Measurements from ENCODE around the gene SOX18. TPM values are rescaled to one million over a fixed set of nuclear protein-coding genes. Genes with fewer than 3 reads are reported as not detected.

The SOX18 gene
- total RNA-seq, 6 donors from 2014 or later = 6.3 to 138 (median 37.7) TPM

DNA sequence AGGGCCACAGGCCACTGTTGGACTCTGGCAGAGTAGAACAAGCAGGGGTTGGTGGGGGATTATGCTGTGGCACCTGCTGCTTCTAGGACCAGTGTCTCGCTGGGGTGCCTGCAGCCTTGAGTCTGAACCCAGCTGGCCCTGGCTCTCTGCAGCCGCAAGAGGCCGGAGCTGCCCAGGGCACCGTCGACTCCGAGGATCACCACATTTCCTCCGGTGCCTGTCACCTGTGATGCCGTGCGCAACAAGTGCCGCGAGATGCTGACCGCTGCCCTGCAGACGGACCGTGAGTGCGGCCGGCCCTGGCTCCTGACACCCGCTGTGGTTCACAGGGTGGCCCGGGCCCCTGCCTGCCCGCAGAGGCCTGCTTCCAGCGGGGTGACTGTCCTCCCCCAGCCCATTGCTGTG is 19.8 kb upstream of the SOX18 start:
- DNase-seq = peak in 1 of 2 donors; percentile 82
- no peak overlapping the region for H3K27ac ChIP-seq
- H3K9me3 ChIP-seq = no peaks in the 10 kb centered on the region
- H3K36me3 ChIP-seq = peaks cover 0 to 24% (median 15%) of the 10 kb centered on the region in 4 donors
- ATAC-seq (ENCODE audit: low FRiP score in 2 of 2) = no peak
- no peak for TF ChIP-seq POLR2A (IDR thresholded peaks at IDR 0.05)
- TF ChIP-seq POLR2AphosphoS5 (IDR thresholded peaks at IDR 0.05) = no peak
- TF ChIP-seq EP300 (IDR thresholded peaks at IDR 0.05) = no peak
- TF ChIP-seq, protein P1, sequence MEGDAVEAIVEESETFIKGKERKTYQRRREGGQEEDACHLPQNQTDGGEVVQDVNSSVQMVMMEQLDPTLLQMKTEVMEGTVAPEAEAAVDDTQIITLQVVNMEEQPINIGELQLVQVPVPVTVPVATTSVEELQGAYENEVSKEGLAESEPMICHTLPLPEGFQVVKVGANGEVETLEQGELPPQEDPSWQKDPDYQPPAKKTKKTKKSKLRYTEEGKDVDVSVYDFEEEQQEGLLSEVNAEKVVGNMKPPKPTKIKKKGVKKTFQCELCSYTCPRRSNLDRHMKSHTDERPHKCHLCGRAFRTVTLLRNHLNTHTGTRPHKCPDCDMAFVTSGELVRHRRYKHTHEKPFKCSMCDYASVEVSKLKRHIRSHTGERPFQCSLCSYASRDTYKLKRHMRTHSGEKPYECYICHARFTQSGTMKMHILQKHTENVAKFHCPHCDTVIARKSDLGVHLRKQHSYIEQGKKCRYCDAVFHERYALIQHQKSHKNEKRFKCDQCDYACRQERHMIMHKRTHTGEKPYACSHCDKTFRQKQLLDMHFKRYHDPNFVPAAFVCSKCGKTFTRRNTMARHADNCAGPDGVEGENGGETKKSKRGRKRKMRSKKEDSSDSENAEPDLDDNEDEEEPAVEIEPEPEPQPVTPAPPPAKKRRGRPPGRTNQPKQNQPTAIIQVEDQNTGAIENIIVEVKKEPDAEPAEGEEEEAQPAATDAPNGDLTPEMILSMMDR (IDR thresholded peaks at IDR 0.05) = no peak
- no peak overlapping the region for H3K4me3 ChIP-seq
- peaks cover 7 to 28% (median 13%) of the 10 kb centered on the region in 4 donors for H3K4me1 ChIP-seq
- H3K27me3 ChIP-seq = no peaks in the 10 kb centered on the region
- WGBS, 2 donors = 97% methylated on average over 6 of the region's 20 CpGs; no CpG with 5 or more reads in 1 of the 2 donors

DNA sequence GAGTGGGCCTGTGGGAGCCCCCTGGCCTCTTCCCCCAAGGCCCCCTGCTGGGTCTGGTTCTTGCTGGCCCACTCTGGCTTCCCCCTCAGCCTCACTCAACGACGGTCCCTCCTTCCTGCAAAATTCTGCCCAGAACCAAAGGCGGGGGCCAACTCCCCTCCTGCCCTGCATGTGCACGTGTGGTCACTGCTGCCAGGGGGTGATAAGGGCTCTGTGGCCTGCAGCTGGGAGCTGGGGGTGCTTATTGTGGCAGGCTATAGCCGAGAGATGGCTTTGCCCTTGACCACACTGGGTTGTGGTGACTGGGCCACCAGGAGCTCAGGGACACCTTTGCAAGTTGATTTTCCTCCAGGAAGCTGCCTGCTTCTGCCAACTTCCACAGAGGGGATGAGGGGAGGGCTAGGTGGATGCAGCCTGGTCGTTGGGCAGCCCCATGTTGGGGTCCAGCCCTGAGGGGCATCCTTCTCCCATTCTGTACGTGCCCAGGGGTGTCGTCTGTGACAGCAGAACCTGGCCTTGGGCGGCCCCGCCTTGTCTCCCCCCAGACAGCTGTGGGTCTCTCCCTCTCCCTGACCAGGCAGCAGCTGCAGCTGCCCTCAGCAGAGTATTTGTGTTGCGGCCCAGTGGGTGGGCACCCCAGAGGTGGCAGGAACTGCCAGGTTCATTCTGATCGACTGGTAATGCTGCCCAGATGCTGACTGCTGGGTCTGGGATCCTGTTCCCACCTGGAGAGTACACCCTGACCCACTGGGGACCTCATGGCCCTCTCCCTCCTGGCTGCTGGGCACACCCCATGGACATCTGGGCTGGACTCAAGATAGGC is 19.2 kb upstream of the SOX18 start:
- Histone ChIP-seq H3K27me3 (no peaks in the 10 kb centered on the region), H3K4me1 (peaks cover 13 to 34% (median 19%) of the 10 kb centered on the region in 4 donors), H3K27ac (no peak overlapping the region), H3K4me3 (no peak overlapping the region), H3K9me3 (no peaks in the 10 kb centered on the region), H3K36me3 (peaks cover 0 to 18% (median 9%) of the 10 kb centered on the region in 4 donors)
- WGBS, 2 donors = 69 to 100% methylated on average over 1 to 12 of the region's 12 CpGs
- ATAC-seq (ENCODE audit: low FRiP score in 2 of 2) = no peak
- TF ChIP-seq EP300 (IDR thresholded peaks at IDR 0.05) (no peak), POLR2A (IDR thresholded peaks at IDR 0.05) (no peak), POLR2AphosphoS5 (IDR thresholded peaks at IDR 0.05) (no peak)
- TF ChIP-seq, protein P1 (IDR thresholded peaks at IDR 0.05) = no peak
- DNase-seq = peak in 1 of 2 donors; percentile 45

DNA sequence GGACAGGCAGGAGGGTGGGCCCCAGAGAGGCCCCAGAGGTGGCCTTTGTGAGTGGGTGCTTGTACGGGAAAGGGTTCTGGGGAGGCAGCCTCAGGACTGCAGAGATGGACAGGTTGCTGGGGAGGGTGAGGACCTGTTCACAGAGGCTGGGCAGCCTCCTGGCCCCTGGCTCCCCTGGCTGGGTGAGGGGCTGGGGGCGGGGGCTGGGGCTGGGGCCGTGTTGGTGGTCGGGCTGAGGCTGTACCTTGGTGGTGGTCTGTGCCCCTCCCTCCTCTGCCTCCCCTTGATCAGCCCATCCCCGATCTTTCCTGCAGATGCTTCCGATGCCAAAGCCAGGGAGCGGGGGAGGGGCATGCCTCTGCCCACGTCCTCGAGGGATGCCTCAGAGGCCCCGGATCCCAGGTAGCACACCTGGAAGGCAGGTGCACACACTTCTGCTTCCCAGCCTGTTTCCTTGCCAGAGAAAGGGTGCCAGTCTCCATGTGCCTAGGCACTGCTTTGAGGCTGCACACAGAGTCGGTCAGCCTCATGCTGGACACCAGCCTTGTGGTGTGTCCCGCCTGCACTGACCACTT is 18.4 kb upstream of the SOX18 start:
- 67 to 75% methylated on average over 7 to 12 of the region's 12 CpGs for WGBS, 2 donors
- TF ChIP-seq, protein P1 (IDR thresholded peaks at IDR 0.05) = no peak
- TF ChIP-seq POLR2AphosphoS5 (IDR thresholded peaks at IDR 0.05) = no peak
- no peak for TF ChIP-seq EP300 (IDR thresholded peaks at IDR 0.05)
- TF ChIP-seq POLR2A (IDR thresholded peaks at IDR 0.05) = no peak
- Histone ChIP-seq H3K9me3 (no peaks in the 10 kb centered on the region), H3K4me3 (no peak overlapping the region), H3K27me3 (no peaks in the 10 kb centered on the region), H3K27ac (no peak overlapping the region), H3K36me3 (peaks cover 0 to 10% (median 4%) of the 10 kb centered on the region in 4 donors), H3K4me1 (peaks cover 16 to 39% (median 21%) of the 10 kb centered on the region in 4 donors)
- ATAC-seq (ENCODE audit: low FRiP score in 2 of 2) (no peak), DNase-seq (peak in 1 of 2 donors; percentile 60)

DNA sequence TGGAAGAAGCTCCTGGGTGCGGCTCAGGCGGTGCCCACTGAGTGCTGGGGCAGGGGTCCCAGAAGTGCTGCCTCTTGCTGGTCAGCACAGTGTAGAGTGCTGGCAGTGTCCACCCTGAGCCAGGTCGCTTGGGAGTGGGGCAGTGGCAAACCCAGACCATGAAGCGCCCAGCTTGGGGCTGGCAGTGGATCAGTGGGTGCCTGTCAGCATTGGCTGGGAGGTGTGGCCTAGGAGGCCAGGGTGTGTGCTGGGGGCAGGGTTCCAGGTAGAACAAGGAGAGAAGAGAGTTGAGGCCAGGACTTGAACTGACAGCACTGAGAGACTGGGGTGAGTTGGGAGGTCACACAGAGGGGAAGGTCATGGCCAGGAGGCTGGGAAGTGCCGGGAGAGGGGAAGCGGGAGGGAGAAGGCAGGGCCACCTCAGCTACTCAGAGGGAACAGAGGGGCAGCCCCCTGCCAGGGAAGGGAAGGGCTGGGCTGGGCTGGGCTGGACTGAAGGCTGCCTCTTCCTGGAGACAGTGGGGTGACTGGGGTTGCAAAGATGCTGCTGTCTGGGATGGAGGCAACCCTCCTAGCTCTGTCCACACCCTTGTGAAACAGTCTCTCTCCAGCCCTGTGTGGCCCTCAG is 17.7 kb upstream of the SOX18 start:
- H3K4me3 ChIP-seq = no peak overlapping the region
- no peaks in the 10 kb centered on the region for H3K9me3 ChIP-seq
- WGBS, 2 donors = 79 to 89% methylated on average over 5 to 6 of the region's 6 CpGs
- H3K27me3 ChIP-seq = no peaks in the 10 kb centered on the region
- peaks cover 0 to 5% (median under 1%) of the 10 kb centered on the region in 4 donors for H3K36me3 ChIP-seq
- peak in 1 of 2 donors; percentile 44 for DNase-seq
- TF ChIP-seq, protein P1 (IDR thresholded peaks at IDR 0.05) = no peak
- TF ChIP-seq POLR2AphosphoS5 (IDR thresholded peaks at IDR 0.05) (no peak), EP300 (IDR thresholded peaks at IDR 0.05) (no peak), POLR2A (IDR thresholded peaks at IDR 0.05) (no peak)
- no peak for ATAC-seq (ENCODE audit: low FRiP score in 2 of 2)
- H3K27ac ChIP-seq = no peak overlapping the region
- peaks cover 22 to 45% (median 28%) of the 10 kb centered on the region in 4 donors for H3K4me1 ChIP-seq

Data from upper lobe of left lung (tissue), 6 donors.